HG03139 (cell line): ENCODE data around the gene MBIP.

Experiments used
- ATAC-seq: cut with Tn5 transposase; IDR thresholded peaks from one replicate; pipeline ENCODE4 v1.9.1; 2021; ENCODE audit not compliant: unreplicated experiment

MBIP gene

DNA sequence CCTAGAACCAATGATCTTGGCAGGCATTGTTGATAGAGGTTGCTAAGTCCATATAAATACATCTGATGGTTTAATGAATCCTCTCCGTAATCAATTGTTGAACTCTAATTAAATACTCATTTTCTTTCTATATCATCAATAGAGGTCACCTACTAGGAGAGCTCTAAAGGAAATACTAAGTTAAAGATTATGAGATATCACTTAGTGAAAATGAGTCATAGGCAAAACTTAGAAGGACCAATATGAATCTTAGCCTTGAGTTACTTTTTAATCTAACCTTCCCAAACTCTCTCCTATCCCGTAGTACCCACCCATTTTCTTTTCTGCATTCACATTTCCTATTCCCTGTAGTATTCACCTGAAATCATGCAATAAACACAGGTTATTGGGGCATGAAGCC lies 50.2 kb downstream of the MBIP start:
- no peak for ATAC-seq

DNA sequence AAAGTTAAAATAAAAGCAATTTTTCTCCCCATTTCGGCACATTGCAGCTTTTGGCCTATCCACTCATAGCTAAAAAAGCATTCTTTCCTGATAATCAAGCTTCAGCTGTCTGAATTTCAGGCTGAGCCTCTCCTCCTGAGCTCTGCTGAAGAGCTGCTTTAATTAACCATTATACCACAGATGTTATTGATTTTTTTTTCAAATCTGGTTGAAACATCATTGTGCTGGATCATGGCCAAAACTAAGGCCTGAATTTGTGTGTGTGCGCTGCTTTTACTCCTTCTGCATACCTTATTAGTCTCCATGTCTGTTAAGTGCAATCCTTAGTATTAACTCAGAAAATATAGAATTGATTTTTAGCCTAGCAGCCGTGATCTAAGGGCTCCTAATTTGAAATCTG lies 52.3 kb downstream of the MBIP start:
- no peak for ATAC-seq

DNA sequence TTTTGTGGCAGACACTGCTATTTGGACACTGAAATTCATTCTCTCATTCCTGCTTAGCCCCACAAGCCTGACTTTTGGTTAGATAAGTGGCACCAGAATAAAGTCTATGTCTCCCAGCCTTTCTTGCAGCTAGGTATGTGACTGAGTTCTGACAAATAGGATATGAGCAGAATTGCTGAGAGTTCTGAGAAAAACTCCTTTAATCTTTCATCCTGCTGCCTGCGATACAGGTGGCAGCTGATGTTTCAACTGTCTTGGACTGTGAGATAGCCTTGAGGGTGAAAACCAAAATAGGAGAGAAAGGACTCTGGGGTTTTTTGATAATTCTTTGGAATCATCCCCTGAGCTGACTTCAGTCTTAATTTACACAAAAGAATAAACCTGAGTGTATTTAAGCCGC lies 55.8 kb downstream of the MBIP start:
- no peak for ATAC-seq

DNA sequence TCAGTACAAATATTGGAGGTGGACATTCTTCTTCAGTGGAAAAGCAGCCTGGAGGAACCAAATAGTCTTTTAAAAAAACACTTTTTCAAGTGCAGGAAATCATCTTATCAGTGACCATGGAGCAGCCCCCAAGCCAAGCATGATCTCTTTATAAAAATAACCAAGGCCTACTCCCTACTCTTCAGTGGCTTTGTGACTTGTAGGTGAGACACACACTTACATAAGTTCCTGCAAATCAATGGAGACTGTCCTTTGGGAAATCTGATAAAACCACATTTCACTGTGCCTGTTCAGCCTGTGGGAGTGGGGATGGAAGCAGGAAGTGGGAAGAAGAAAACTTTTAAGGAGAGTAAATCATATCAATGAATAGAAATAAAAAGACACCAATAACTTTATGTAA lies 56.3 kb downstream of the MBIP start:
- ATAC-seq: no peak

DNA sequence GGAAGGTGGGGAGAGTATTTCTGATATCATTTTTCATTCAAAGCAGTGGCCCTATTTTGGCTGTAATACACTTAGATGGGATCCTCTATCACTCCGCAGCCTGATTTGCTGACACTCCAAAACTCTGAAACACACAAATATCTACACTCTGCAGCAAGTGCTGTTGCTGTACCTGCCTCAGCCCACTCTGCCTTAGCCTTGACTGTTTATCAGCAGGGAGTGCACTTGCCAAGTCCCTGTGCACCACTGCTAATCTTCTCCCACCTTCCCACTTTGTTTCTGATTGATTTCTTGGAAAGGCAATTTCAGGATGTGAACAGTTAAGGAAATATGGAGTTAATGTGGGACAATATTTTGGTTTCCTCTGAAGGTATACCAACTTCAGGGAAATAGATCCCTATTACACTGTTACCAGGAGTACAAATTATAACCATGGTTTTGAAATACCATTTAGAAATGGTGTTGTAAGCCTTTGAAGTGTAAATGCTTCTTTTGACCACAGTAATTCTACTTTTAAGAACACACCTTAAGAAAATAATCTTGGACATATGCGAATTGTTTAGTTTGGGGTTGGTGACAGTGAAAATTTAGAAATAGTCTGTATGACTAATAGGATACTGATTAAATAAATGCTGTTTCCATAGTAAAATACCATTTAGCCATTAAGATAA lies 59.3 kb downstream of the MBIP start:
- ATAC-seq: no peak

DNA sequence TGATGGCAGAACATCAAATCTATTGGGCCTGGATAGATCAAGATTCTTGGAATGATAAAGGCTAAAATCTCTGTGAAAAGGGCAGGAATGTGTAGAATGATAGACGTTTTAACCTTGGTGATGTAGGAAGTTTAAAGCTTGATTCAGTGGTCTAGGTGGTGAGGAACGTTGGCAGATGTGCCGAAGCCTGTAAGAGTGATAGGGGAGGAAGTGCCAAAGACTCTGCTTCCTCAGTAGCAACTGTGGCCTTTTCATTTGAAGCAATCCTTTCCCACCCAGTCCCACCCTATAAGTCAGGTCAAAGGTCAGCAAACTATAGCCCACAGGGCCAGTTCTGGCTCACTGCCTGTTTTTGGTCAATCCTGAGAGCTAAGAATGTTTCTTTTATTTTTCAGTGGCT lies 62.2 kb downstream of the MBIP start:
- no peak for ATAC-seq

DNA sequence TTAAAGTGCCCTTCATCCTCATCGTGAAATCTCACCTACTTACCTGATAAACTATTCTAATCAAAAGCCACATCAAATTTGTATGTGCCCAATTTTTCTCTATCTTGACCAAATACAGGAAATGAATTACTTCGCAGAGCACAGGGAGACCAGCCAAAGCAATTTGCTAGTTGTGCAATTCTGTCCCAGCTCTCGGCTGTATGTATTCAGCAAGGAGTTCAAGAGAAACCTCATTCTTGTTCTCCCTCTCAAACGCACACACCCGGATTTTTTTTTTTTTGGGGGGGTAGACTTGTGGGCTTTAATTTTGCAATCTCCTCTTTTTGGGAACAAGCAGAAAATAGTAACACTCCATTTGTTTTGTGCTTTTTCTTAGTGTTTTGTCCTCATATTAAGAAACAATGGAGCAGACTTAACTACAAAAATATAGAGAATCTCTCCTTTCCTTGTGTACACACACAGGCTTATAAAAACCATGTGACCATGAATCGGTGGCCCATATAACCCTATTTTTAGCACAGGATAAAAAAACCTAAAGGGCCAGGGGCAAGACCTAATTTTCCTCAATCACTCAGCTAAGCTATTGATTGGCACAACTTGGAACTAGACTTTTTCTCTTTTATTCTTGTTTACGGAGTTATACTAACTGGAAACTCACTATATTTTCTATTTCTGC lies 64.2 kb downstream of the MBIP start:
- no peak for ATAC-seq

DNA sequence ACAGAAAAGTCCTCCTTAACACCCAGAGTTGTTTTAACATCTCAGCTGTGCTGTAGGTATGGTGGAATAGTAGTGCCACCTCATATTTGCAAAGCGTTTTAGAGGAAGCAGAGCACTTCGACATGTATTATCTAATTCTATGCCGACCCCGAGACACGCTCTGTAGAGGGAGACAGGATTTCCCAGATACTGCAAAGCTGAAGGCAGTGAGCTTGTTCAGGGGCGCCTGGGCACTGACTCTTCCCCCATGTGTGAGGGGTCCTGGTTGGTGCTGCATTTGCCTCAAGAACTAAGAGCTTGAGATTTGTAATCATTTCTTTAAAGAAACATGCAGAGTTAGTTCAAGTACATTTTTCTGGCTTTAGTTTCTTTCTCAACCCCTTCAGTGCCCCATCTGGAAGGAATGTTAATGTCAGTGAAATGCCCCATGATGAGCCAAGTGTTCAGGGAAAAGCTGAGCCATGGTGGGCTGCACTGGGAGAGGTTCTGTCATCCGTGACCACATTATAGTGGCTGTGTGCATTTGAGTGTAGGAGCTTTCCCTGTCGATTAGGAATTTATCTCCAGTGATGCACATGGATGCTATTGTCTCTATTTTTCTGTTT lies 66.3 kb downstream of the MBIP start:
- no peak for ATAC-seq
